ENCODE data around the gene PCP2. TPM values are rescaled to one million over a fixed set of nuclear protein-coding genes. Genes with fewer than 3 reads are reported as not detected.
"Not testable (repeated sequence)": the region's sequence is repeated elsewhere in the genome, so short reads cannot be mapped to it uniquely, and the experiment has no call there.

Gene PCP2
- total RNA-seq, 1 donor from 2014 or later = 1.5 TPM

- Mint-ChIP-seq H3K36me3 (ENCODE audit: low read depth) (peaks cover 18% of the 10 kb centered on the region), H3K4me3 (no peak overlapping the region), H3K9me3 (no peaks in the 10 kb centered on the region), H3K27ac (no peak overlapping the region), H3K4me1 (peaks cover 10% of the 10 kb centered on the region), H3K27me3 (peaks cover 2% of the 10 kb centered on the region)
- no peak for DNase-seq
- intact Hi-C loops (cut with micrococcal nuclease) = no loop called here
Measured at GRCh38 chr19:7648265-7649014, 14.9 kb upstream of the PCP2 start.

DNA sequence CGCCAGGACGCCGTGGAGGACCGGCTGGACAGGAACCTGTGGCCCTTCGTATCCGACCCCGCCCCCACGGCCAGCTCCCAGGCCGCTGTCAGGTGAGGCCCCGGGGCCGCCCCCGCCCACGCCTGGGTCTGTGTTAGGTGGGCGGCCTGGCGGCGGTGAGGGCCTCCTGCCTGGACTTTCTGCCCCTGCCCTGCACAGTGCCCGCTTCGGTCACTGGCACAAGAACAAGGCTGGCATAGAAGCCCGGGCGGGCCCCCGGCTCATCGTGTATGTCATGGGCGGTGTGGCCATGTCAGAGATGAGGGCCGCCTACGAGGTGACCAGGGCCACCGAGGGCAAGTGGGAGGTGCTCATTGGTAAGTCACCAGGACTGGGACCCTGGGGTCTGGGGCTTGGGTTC lies 13.6 kb upstream of the PCP2 start:
- Mint-ChIP-seq H3K9me3 (no peaks in the 10 kb centered on the region), H3K27ac (no peak overlapping the region), H3K4me1 (peaks cover 3% of the 10 kb centered on the region), H3K36me3 (ENCODE audit: low read depth) (peaks cover 29% of the 10 kb centered on the region), H3K4me3 (no peak overlapping the region), H3K27me3 (peaks cover 2% of the 10 kb centered on the region)
- no peak for DNase-seq
- intact Hi-C loops (cut with micrococcal nuclease) = no loop called here

GRCh38 chr19:7646426-7646700 lies 12.8 kb upstream of the PCP2 start:
- H3K4me1 Mint-ChIP-seq = no peaks in the 10 kb centered on the region
- H3K36me3 Mint-ChIP-seq (ENCODE audit: low read depth) = peaks cover 29% of the 10 kb centered on the region
- H3K27me3 Mint-ChIP-seq = peaks cover 2% of the 10 kb centered on the region
- no peak for DNase-seq
- H3K4me3 Mint-ChIP-seq = no peak overlapping the region
- no peaks in the 10 kb centered on the region for H3K9me3 Mint-ChIP-seq
- H3K27ac Mint-ChIP-seq = no peak overlapping the region
- intact Hi-C loops (cut with micrococcal nuclease) = no loop called here

- Mint-ChIP-seq H3K4me3 (no peak overlapping the region), H3K4me1 (no peaks in the 10 kb centered on the region), H3K27ac (no peak overlapping the region), H3K9me3 (no peaks in the 10 kb centered on the region), H3K36me3 (ENCODE audit: low read depth) (peaks cover 29% of the 10 kb centered on the region), H3K27me3 (peaks cover 2% of the 10 kb centered on the region)
- no peak for DNase-seq
- intact Hi-C loops (cut with micrococcal nuclease) = no loop called here
Measured at GRCh38 chr19:7645656-7646425, 12.3 kb upstream of the PCP2 start.

DNA sequence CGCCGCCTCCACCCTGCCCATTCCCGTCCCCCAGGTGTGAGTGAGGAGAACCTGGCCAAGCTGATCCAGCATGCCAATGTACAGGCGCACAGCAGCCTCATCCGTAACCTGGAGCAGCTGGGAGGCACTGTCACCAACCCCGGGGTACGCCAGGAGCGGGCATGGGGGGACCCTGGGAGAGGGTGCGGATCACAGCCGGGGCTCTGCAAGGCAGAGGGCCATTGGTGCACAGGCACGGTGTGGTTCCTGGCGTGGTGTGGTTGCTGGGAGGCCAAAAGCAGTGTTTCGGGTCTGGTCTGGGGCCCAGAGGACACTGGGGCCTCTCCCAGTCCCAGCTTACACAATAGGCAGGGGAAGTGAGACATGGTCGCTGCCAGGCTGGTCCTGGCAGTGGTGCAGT lies 11.6 kb upstream of the PCP2 start:
- no peaks in the 10 kb centered on the region for H3K9me3 Mint-ChIP-seq
- intact Hi-C loops (cut with micrococcal nuclease) = no loop called here
- peaks cover 32% of the 10 kb centered on the region for H3K36me3 Mint-ChIP-seq (ENCODE audit: low read depth)
- H3K4me3 Mint-ChIP-seq = no peak overlapping the region
- peaks cover 2% of the 10 kb centered on the region for H3K27me3 Mint-ChIP-seq
- H3K4me1 Mint-ChIP-seq = peaks cover 3% of the 10 kb centered on the region
- no peak overlapping the region for H3K27ac Mint-ChIP-seq
- DNase-seq = no peak

GRCh38 chr19:7644550-7644877 lies 11.0 kb upstream of the PCP2 start:
- Mint-ChIP-seq H3K4me1 (peaks cover 9% of the 10 kb centered on the region), H3K4me3 (no peak overlapping the region), H3K27ac (no peak overlapping the region), H3K27me3 (no peaks in the 10 kb centered on the region), H3K36me3 (ENCODE audit: low read depth) (peaks cover 39% of the 10 kb centered on the region), H3K9me3 (no peaks in the 10 kb centered on the region)
- intact Hi-C loops (cut with micrococcal nuclease) = no loop called here
- DNase-seq = no peak

DNA sequence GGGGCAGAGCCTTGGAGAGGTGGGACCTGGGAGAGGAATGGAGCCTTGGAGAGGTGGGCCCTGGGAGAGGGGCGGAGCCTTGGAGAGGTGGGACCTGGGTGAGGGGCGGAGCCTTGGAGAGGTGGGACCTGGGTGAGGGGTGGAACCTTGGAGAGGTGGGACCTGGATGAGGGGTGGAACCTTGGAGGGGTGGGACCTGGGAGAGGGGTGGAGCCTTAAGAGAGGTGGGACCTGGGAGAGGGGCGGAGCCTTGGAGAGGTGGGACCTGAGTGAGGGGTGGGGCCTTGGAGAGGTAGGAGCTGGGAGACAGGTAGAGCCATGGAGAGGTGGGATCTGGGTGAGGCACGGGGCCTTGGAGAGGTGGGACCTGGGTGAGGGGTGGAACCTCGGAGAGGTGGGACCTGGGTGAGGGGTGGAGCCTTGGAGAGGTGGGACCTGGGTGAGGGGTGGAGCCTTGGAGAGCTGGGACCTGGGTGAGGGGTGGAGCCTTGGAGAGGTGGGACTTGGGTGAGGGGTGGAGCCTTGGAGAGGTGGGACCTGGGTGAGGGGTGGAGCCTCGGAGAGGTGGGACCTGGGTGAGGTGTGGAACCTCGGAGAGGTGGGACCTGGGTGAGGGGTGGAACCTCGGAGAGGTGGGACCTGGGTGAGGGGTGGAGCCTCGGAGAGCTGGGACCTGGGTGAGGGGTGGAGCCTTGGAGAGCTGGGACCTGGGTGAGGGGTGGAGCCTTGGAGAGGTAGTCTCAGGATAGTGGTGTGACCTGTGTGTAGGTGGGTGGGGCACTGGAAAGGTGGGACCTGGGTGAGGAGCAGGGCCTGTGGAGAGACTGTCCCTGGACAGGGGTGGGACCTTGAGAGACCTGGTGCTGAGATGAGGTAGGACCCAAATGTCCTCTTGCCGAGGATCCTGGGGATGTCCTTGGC lies 10.4 kb upstream of the PCP2 start:
- intact Hi-C loops (cut with micrococcal nuclease); H3K4me3 Mint-ChIP-seq: not testable (repeated sequence)

DNA sequence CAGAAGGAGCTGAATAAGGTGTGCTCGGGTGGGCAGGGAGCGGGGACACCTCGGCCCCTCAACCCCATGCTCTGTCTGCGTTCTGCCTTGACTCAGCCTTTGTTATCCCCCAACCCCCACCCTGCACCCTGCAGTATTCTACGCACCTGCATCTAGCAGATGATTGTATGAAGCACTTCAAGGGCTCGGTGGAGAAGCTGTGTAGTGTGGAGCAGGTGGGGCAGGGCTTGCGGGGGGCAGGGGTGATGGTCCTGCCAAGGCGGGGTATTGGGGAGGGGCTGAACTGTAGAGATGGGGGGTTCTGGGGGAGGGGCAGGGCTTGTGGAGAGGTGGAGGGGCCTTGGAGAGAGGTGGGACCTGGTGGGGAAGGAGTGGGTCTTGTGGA lies 9.5 kb upstream of the PCP2 start:
- intact Hi-C loops (cut with micrococcal nuclease) = no loop called here
- Mint-ChIP-seq H3K36me3 (ENCODE audit: low read depth) (peaks cover 44% of the 10 kb centered on the region), H3K27ac (no peak overlapping the region), H3K27me3 (no peaks in the 10 kb centered on the region), H3K4me1 (peaks cover 13% of the 10 kb centered on the region), H3K9me3 (no peaks in the 10 kb centered on the region), H3K4me3 (no peak overlapping the region)
- DNase-seq = no peak

More for the DNA sequence above, 10.4 kb upstream of the PCP2 start:
- Mint-ChIP-seq H3K36me3 (ENCODE audit: low read depth) (peaks cover 44% of the 10 kb centered on the region), H3K4me1 (peaks cover 11% of the 10 kb centered on the region)
- H3K27me3 Mint-ChIP-seq, H3K9me3 Mint-ChIP-seq, H3K27ac Mint-ChIP-seq: not testable (repeated sequence)
- peak; percentile 74 for DNase-seq

- Mint-ChIP-seq H3K4me3 (no peak overlapping the region), H3K27ac (no peak overlapping the region), H3K9me3 (no peaks in the 10 kb centered on the region), H3K36me3 (ENCODE audit: low read depth) (peaks cover 40% of the 10 kb centered on the region), H3K4me1 (peaks cover 15% of the 10 kb centered on the region), H3K27me3 (no peaks in the 10 kb centered on the region)
- intact Hi-C loops (cut with micrococcal nuclease) = no loop called here
- no peak for DNase-seq
Measured at GRCh38 chr19:7642295-7643030, 8.9 kb upstream of the PCP2 start.

DNA sequence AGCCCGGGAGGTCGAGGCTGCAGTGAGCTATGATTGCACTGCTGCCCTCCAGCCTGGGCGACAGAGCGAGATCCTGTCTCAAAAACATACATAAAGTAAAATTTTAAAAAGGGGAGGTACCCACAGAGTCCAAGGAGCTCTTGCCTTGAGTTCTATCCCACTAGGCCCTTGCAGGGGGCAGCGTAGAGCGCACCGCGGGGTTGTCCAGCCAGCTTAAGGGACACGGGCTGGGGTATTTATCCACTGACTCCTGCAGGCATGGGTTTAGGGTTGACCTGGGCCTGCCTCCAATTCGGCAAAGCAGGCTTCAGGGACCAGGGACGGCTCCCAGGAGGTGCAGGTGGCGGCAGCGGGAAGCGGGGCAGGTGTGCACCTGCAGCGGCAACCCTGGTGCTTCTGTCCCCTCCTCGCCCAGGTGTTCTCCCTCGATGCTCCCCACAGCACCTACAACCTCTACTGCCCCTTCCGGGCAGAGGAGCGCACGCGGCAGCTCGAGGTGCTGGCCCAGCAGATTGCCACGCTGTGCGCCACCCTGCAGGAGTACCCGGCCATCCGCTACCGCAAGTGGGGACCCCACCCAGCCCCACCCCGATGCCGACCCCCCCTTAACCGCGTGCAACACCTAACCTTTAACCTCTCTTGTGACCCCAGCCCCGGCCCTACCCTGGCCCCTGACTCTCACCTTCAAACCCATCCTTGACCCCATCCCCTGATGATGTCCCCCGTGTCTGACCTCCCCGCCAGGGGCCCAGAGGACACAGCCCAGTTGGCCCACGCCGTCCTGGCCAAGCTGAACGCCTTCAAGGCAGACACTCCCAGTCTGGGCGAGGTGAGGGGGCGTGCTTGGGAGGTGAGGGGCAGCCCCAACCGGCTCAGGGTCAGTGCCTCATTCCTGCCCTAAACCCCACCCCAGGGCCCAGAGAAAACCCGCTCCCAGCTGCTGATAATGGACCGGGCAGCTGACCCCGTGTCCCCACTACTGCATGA lies 8.1 kb upstream of the PCP2 start:
- Mint-ChIP-seq H3K4me3 (no peak overlapping the region), H3K27ac (no peak overlapping the region), H3K9me3 (no peaks in the 10 kb centered on the region), H3K36me3 (ENCODE audit: low read depth) (peaks cover 40% of the 10 kb centered on the region), H3K27me3 (no peaks in the 10 kb centered on the region), H3K4me1 (peaks cover 15% of the 10 kb centered on the region)
- DNase-seq = no peak
- intact Hi-C loops (cut with micrococcal nuclease) = no loop called here

DNA sequence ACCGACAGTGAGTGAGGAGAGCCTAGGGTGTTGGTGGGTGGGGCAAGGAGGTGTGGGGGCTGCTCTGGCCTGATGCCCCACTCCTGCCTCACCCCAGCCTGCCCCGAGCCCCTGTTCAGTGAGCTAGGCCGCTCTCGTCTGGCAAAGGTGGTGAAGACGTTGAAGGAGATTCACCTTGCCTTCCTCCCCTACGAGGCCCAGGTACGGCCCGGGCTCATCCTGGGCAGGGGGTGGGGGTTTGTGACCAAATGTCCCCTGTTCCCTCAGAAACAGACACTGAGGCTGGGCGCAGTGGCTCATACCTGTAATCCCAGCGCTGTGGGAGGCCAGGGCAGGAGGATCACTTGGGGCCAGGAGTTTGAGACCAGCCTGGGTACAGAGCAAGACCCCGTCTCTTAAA lies 7.3 kb upstream of the PCP2 start:
- H3K27ac Mint-ChIP-seq = no peak overlapping the region
- peaks cover 18% of the 10 kb centered on the region for H3K4me1 Mint-ChIP-seq
- DNase-seq = no peak
- no peak overlapping the region for H3K4me3 Mint-ChIP-seq
- H3K27me3 Mint-ChIP-seq = no peaks in the 10 kb centered on the region
- H3K36me3 Mint-ChIP-seq (ENCODE audit: low read depth) = peaks cover 36% of the 10 kb centered on the region
- no peaks in the 10 kb centered on the region for H3K9me3 Mint-ChIP-seq
- intact Hi-C loops (cut with micrococcal nuclease) = no loop called here

- intact Hi-C loops (cut with micrococcal nuclease) = no loop called here
- H3K4me3 Mint-ChIP-seq = no peak overlapping the region
Measured at GRCh38 chr19:7639863-7640348, 6.4 kb upstream of the PCP2 start.

More at GRCh38 chr19:7639863-7640348, 6.4 kb upstream of the PCP2 start:
- no peak overlapping the region for H3K27ac Mint-ChIP-seq
- H3K4me1 Mint-ChIP-seq = peaks cover 23% of the 10 kb centered on the region
- no peak for DNase-seq
- no peaks in the 10 kb centered on the region for H3K9me3 Mint-ChIP-seq
- no peaks in the 10 kb centered on the region for H3K27me3 Mint-ChIP-seq
- H3K36me3 Mint-ChIP-seq (ENCODE audit: low read depth) = peaks cover 31% of the 10 kb centered on the region

Data from activated CD4-positive, alpha-beta T cell treated with anti-CD3 and anti-CD28 coated beads, Interleukin-2, amount 10 ng/mL, durations not matched to agents 24 days and 14 days (primary cell).